ENCODE measurements around the gene C2CD2.
A peak's percentile ranks its signal among the peaks of the same experiment; 100 is the strongest.
"Not testable (repeated sequence)": the region's sequence is repeated elsewhere in the genome, so short reads cannot be mapped to it uniquely, and the experiment has no call there.

C2CD2 gene

DNA sequence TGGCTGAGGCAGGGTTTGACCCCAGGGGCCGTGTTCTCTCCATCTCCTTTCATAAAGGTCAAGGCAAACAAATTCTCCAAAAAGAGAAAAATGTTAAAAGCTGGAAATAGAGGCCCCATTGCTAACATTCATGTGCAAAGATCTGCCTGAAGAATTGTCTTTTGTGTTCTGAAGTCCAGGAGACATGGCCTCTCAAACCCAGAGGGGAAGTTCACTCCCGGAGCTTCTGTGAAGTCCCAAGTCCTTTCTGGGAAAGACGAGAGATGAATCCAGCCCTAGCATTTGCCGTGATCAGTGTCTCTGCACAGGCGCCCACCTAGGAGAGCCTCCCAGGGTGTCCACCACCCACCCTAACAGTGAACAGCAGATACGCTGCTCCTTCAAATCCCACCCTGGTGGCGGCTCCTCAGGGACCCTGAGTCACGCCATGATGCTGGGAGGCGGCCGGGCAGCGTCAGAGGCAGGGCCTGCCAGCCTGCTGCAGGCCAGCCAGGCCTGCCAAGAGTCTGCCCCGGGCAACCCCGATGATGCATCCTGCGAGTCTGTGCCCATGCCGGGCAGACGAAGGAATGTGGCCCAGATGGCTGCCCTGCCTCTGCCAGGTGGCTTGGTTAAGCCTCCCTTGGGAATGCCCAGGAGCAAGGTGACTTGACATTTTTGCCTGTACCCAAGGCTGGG, 5.2 kb upstream of the C2CD2 start:
- no peak for DNase-seq (ENCODE audit: low spot score)

DNA sequence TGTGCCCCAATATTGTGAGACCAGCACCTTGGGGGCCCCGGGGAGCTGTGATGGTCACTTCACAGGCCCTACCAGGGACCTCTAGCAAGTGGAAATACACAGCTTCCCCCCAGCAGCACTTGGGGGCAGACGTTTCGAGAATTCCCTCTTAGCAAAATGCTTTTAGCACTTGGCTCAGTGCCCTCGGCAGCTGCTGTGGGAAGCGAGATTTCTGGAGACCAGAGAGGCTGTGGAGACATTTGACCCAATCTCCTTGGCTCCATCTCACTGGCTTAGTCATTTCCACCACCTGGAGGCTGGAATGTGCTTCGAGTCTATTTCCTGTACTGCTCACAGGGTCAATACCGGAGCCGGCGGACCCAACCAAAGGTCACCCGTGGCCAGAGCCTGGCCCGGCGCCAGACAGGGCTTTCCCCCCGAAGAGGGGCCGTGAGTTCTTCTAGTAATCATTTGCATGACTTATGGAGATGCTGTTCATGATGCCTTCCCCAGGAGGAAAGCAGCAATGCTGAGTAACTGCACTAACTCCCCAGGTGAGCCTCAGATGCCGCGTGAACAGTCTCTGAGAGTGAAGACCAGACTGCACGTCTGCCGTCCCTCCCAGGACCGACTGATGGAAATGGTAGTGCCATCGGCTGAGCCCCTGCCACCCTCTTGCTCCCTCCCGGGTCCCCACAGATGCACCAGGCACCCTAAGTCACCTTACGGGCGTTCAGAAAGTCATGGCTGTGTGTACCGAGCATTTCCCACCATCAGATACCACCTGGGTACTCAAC, 4.4 kb upstream of the C2CD2 start:
- DNase-seq (ENCODE audit: low spot score), result peak; percentile 90

DNA sequence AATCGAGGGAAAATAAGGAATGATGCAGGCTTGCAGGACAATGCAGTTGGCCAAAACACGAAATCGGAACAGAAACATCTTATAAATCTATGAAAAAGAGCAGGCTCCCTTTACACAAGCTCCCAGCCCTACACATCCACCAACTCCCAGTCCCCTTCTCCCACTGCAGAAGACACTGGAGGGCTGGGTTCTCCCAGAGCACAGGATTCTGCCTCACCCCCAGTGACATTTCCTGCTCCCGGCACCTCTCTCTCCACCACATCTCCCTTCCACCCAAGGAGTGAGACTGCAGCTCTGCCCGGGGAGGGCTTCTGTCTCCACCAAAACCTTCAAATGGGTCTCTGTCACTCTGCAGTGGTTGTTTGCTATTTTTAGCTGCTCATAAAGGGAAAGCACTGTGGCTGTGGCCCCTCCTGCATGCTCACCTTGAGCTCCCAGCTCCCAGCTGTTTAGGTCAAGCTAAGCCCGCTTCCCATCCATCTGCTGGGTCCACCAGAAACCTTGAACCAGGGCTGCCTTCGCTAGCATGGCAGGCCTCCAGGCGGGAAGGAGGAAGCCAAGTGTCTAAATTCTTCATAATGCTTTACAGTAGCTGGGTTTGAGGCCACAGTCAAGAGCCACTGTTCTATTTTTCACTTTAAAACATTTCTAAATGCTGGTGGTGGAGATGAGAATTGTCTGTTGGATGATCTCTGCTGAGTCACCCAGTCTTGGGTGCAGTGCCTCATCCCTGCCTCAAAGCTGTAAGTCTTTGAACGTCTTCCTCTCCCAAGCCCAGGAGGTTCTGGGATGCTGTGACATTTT, 3.3 kb upstream of the C2CD2 start:
- DNase-seq (ENCODE audit: low spot score), result peak; percentile 74

DNA sequence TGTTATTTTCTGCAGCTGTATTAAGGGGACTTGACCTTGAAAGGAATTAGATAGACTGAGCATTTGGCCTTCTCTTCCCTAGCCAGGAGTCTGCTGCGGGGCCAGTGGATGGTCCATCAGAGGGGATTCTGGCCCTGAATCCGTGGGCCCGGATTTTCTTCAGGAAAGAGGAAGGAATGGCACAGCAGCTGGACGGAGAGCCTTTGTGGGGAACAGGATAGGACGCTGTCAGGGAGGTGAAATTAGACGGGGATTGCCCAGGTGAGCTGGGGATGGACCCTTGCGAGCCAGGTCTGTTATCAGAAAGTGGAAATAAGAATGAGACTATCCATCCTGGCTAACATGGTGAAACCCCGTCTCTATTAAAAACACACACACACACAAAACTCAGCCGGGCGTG, 1.7 kb upstream of the C2CD2 start:
- DNase-seq (ENCODE audit: low spot score), result no peak

DNA sequence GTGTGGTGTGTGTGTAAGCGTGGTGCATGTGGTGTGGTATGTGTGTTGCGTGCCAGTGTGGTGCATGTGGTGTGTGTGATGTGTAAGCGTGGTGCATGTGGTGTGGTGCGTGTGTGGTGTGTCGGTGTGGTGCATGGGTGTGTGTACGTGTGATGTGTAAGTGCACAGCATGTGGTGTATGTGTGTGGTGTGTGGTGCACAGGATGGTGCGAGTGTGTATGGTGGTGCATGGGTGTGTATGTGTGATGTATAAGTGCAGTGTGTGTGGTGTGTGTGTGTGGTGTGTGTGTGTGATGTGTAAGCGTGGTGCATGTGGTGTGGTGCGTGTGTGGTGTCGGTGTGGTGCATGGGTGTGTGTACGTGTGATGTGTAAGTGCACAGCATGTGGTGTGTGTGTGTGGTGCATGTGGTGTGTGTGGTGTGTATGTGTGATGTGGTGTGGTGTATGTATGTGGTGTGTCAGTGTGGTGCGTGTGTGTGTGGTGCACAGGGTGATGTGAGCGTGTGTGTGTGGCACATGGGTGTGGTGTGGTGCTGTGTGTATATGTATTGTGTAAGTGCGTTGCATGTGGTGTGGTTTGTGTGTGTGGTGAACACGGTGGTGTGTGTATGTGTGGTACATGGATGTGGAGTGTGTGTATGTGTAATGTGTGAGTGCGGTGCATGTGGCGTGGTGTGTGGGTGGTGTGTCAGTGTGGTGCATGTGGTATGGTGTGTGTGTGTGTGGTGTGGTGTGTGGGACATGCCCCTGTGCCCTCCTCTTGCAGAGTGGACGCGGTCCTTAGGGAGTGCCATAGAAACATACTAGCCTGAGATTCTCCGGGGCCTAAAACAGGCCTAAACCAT, 1.1 kb upstream of the C2CD2 start:
- no peak for DNase-seq (ENCODE audit: low spot score)

DNA sequence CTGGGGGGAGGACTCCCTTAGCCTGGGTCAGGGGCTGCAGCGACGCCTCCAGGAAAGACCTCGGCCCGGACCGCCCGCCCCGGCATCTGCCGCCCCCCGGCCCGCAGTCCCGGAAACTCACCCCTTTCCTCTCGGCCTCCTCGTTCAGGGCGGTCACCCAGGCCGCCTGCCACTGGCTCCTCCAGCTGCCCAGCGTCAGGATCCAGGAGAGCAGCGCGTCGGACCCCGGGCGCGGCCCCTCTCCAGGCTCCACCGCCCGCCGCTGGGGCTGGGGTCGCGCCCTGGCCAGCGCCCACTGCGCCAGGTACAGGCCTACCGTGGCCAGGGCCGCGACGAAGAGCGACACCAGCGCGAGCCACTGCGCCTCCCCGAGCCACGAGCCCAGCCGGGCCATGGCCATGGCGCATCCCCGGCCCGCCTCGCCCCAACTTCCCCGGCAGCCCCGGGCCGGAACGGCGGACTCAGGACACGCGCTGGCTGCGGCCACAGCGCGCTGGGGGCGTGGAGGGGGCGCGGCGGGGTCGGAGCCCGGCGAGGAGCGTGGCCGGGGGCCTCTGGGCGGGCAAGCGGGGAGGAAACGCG, 478 bp downstream of the C2CD2 start:
- DNase-seq (ENCODE audit: low spot score), result peak; percentile 66

DNA sequence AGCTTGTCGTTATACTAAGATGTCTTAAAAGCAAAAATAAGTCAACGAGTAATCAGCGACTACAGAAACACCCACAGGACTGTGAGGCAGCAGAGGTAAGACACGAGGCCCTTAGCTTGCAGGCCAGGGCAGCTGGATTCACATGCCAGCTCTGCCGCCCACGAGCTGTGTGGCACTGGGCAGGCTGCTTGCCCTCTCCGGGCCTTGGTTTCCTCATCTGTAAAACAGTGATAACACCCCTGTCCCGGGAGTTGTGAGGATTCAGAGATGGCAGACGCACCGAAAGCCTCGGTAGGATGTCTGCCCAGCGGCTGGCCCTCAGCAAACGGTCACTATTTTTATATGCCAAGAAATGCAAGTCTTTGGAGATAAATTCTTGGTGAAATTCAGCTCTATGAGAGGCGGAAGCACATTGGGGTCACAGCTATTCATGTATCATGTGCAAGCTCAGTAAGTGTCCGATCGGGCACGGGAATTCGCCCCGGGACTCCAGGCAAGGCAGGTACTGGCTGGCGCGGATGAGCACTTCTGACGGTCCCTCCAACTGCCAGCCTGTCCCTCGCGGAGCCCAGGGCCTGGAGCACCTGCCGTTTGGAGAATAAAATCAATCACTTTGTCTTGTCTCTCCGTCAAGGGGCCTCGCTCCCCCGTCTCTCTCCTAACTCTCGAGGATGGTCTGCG, 1.1 kb downstream of the C2CD2 start:
- peak; percentile 32 for DNase-seq (ENCODE audit: low spot score)

DNA sequence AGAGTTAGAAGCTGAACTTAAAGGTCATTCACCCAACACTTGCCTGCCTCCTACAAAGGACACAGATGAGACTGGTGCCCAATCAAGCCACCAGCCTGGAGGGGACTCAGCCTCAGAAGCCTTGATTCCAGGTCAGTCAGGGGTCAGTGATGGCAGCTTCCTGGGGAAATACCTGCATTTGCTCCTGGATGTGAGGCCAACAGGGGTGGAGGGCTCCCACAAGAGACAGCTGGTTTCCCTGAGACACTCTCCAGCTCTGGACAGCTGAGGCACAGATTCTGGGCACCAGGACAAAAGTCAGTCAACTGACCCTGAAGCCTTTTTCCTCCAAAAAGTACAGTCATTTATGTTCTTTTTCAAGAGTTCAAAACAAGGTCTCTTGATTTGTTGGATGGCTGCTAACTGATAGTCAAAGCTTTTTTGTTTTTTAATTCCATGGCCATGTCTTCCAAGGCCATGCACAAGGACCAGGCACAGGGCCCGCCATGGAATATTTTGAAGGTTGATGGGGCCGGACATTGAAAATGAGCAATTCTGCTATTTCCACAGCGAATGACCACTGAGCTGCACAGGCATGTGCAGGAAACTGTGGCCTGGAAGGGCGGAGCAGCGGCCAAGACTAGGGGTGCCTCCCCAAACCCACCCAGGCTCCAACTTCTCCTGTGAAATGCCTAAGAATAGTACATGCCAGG, 1.8 kb downstream of the C2CD2 start:
- no peak for DNase-seq (ENCODE audit: low spot score)

DNA sequence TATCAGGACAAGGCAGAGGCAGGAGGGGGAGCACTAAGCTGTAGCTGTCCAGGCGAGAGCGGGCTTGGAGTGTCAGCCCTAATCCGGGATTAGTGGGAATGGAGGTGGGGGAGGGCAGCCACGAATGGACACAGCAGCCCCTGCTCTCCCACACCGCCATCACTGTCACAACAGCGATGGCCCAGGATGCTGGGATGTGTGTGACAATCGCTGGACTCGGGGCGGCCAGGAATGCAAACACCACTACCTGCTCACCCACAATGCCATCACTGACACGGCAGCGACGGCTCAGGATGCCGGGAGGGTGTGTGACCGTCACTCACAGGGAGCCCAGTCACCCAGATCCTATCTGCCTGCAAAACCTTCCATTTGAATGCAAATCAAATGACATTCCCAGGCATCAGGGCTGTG, 2.9 kb downstream of the C2CD2 start:
- DNase-seq (ENCODE audit: low spot score), result no peak

DNA sequence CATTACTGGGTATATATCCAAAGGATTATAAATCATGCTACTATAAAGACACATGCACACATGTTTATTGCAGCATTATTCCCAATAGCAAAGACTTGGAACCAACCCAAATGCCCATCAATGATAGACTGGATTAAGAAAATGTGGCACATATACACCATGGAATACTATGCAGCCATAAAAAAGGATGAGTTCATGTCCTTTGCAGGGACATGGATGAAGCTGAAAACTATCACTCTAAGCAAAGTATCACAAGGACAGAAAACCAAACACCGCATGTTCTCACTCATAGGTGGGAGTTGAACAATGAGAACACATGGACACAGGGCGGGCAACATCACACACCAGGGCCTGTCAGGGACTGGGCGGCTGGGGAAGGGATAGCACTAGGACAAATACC, 4.2 kb downstream of the C2CD2 start:
- DNase-seq (ENCODE audit: low spot score), result not testable (repeated sequence)

DNA sequence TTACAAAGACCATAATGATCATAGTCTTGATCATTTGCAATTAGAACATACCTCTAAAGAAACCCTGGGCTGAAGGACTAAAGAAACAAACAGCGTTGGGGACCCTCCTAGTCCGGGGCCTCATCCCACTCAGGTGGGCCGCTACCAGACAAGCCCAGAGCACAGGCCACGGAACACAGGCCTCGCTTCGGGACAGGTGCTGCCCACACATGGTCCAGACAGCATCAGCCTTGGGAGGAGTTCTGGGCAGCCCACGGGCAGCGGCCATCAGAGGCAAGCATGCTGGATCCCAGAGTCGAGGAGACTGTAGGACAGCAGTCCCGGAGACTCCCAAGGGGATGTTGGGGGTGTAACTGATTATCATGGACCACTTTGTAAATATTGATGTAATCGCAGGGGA, 4.9 kb downstream of the C2CD2 start:
- DNase-seq (ENCODE audit: low spot score), result no peak

DNA sequence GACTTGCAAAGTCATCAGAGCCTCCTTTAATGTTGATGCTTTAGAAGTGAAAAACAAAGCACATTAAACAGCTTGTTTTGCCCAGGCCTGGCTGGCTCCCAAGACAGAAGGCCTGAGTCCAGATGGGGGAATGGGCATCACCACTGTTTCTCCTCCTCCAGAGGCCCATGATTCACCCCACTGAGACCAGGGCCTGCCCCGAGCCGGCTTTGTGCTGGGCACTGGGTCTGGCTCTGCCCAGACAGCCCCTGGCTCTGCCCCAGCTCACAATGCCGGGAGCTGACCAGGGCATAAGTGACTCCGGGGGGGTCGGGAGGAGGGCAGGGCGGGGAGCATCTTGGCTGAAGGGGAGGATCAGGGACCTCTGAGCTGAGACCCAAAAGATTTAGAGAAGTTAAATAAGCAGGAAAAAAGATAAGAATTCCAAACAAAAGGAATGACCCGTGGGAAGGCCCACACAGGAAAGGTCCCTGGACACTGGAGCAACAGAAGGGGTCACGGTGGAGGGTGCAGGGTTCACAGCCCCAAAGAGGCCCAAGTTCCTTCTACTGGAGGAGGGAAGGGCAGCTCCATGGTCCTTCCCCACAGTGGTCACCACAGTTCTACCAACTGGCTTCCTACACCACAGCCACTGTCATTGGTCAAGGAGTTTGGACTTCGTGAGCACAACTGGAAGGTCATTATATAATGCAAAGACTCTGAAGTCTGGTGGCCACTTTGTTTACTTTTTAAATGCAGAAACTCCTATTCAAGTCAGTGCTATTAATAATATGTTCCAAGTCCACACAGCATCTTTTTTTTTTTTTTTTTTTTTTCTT, 5.5 kb downstream of the C2CD2 start:
- DNase-seq (ENCODE audit: low spot score), result peak; percentile 55

DNA sequence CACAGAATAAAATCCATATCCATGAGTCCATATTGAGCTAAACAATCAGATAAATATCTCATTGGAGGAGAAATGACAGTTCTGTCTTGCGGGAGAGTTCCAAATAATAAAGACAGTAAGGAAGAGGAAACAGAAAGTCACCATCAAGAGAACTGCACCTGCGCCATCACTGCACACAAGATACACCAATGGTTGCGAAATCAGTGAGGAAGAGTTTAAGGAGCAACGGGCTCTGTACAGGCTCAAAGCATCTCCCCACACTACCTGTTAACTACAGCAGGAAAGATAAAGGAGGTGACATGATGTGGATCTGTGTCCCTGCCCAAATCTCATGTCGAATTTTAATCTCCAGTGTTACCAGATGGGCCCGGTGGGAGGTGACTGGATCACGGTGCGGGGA, 7.8 kb downstream of the C2CD2 start:
- DNase-seq (ENCODE audit: low spot score), result no peak

DNA sequence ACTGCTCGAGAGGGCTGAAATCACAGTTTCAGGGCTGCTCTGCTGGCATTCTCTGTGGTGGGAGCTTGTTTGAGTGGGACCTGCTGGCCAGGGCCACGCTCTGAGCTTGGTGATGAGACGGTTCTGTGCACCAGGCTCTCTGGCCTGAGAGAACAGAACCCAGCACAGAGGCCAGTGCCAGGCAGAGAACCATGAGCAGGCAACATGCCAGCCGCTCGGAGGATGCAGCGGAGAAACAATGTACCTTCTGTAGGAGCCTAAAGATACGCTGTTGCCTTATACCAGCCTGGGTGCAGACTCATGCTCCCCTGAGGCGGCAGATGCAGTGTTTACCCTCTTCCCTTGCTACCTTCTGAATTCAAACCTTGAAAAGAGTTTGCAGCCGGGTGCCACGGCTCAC, 10.0 kb downstream of the C2CD2 start:
- no peak for DNase-seq (ENCODE audit: low spot score)

DNA sequence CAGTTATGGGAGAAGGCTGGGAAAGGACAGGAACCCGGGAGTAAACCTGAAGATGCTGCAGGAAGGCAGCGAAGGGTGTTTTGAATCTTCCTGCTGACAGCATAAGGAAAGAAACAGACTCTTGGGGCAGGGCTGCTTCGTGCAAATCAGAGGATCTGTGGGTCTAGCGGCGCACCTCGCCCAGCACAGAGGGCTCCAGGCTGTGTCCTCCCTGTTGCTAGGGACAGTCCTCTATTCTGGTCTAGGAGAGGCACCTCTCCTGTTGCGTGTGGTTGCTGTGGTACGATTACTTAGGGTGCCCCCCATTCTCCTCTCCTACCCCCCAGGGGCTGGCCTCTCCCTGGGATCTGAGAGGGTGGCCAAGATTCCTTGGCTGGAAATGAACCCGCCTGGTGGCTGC, 11.4 kb downstream of the C2CD2 start:
- DNase-seq (ENCODE audit: low spot score), result no peak

DNA sequence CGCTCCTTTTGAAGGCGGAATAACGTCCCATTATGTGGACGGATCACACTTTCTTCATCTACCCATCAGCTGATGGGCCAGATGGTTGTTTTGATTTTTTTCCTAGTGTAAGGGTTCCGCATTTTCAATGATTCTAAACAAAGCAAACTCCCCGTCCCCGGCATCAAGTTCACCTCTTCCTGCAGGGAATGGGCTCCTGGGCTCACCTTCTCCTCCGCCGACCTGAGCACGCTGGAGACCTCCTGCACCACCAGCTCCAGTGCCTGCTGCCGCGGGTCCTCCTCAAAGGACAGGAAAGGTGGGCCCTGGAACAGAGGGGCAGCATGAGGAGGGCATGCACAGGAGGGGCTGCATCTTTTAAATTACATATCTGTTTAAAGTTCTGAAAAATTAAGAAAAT, 11.9 kb downstream of the C2CD2 start:
- no peak for DNase-seq (ENCODE audit: low spot score)

DNA sequence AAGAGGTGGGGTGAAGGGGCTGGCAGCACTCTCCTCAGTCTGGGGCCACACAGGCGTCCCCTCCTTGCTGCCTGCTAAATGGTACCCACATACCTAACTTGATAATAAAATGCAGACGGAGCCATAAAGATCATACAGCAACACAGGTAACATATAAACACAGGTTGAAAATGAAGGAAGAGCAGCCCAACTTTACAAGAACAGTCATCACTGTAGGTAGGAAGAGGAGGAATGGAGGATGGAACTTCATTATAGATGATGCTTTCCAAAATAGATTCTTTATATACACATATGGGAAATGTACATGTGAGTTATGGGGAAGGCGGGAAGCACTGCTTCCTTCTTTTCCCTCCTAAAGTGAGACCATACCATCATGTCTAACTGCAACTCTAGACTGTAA, 13.4 kb downstream of the C2CD2 start:
- DNase-seq (ENCODE audit: low spot score), result no peak

DNA sequence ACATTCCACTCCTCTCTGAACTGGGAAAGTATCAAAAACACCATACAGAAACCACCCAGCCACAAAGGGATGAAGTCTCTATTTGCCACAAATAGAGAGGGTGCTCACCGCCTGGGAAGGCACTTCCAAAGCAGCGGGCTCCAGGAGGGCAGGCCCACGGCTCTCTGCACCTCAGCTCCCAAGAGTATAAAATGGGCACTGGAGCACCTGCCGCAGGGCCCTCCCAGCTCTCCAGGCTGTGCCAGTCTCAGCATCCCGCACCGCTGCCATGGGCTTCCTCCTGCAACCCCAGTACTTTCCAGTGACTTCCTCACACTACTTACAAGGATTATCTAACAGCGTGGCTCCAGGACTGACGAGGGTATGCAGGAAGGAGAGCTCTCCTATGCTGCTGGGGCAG, 14.4 kb downstream of the C2CD2 start:
- DNase-seq (ENCODE audit: low spot score), result no peak

DNA sequence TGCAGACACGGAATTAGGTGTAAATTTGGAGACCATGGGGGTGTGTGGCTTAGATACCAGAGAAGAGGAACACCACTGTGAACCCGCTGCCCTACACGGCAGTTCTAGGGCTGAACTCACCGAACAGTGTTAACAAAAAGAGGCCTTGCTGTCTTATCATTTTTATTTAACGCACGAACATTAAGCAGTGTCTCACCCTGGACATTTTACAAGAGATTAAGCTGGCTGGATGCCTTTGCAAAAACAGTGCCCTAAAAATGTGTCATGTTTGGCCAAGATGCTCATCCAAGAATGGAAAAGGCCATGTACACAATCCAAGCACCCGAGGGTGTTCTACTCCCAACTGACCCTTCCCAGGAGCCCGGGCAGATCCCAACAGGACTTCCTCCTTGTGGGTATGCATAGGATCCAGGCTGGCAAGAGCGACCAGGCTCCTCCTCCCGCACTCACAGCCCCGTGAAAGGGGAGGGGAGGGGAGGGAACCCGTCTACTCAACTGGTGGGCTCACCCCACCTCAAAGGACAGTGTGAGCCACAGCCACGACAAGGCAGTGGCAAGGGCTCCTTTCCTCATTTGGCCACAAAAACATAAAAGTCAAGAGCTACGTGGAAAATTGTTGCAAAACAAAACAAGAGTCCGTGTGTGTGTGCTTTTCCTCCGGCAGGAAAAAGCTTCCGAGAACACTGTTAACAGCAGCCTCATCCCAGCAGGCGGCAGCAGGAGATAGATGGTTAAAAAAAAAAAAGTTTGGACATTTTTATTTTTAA, 20.3 kb downstream of the C2CD2 start:
- peak; percentile 38 for DNase-seq (ENCODE audit: low spot score)

Measured in AG08396 (cell line).